GM21447 (cell line): Measurements from ENCODE around the gene WAS.
"Not testable (repeated sequence)": the region's sequence is repeated elsewhere in the genome, so short reads cannot be mapped to it uniquely, and the experiment has no call there.

Experiments
- ATAC-seq: cut with Tn5 transposase; IDR thresholded peaks from one replicate; pipeline ENCODE4 v1.9.1; 2021; ENCODE audit not compliant: unreplicated experiment

WAS gene

GRCh38 chrX:48684134-48684533 lies 535 bp downstream of the WAS start:
- no peak for ATAC-seq

- ATAC-seq: no peak
Measured at GRCh38 chrX:48685416-48685815, 1.8 kb downstream of the WAS start.

GRCh38 chrX:48688531-48689150 lies 5.0 kb downstream of the WAS start:
- no peak for ATAC-seq

- ATAC-seq: no peak
Measured at GRCh38 chrX:48689208-48689920, 5.8 kb downstream of the WAS start.

- ATAC-seq: not testable (repeated sequence)
Measured at GRCh38 chrX:48691746-48692145, 8.1 kb downstream of the WAS start.

GRCh38 chrX:48694776-48695533 lies 11.4 kb downstream of the WAS start:
- no peak for ATAC-seq

GRCh38 chrX:48695534-48695896 lies 11.9 kb downstream of the WAS start:
- ATAC-seq: no peak

- no peak for ATAC-seq
Measured at GRCh38 chrX:48695925-48696300, 12.3 kb downstream of the WAS start.

- ATAC-seq: peak; percentile 85
Measured at GRCh38 chrX:48696301-48696908, 12.8 kb downstream of the WAS start, which contains the start of gene SUV39H1. Gene SUV39H1, plus strand, starts transcription at chrX:48696734. Its CDS starts 51 bp downstream, at chrX:48696785.

- ATAC-seq: peak; percentile 16
Measured at GRCh38 chrX:48696909-48697727, 13.5 kb downstream of the WAS start.

- ATAC-seq: no peak
Measured at GRCh38 chrX:48698306-48698705, 14.7 kb downstream of the WAS start.

- no peak for ATAC-seq
Measured at GRCh38 chrX:48700246-48700645, 16.6 kb downstream of the WAS start.

- no peak for ATAC-seq
Measured at GRCh38 chrX:48700951-48701653, 17.5 kb downstream of the WAS start.

GRCh38 chrX:48702032-48702431 lies 18.4 kb downstream of the WAS start:
- no peak for ATAC-seq

- no peak for ATAC-seq
Measured at GRCh38 chrX:48702716-48703115, 19.1 kb downstream of the WAS start.

GRCh38 chrX:48703228-48703627 lies 19.6 kb downstream of the WAS start:
- no peak for ATAC-seq

GRCh38 chrX:48703642-48704481 lies 20.3 kb downstream of the WAS start:
- ATAC-seq: no peak

GRCh38 chrX:48705871-48706270 lies 22.3 kb downstream of the WAS start:
- ATAC-seq: no peak

GRCh38 chrX:48709522-48710112 lies 26.0 kb downstream of the WAS start:
- ATAC-seq: no peak
